ENCODE measurements around the gene A1BG.

DNA sequence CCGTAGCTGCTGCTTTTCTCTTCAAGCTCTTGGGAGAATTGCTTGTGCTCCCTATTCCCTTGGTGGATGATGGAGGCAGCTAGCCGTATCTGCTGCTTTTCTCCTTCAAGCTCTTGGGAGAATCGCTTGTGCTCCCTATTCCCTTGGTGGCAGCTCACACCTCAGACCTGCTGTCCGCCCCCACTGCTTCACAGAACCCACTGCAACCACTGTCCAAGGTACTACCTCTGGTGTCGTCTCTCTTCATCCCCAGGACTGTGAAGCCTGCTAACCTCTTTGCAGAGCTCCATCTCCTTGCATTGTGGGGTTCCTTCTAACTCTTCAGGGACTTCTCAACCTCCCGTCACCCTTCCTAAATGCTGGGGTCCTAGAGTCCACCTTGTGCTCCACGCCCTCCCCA lies 52.7 kb downstream of the A1BG start:
- TF ChIP-seq EZH2phosphoT487 (IDR thresholded peaks at IDR 0.05; ENCODE audit: low read depth) = no peak
- TF ChIP-seq, protein P1, sequence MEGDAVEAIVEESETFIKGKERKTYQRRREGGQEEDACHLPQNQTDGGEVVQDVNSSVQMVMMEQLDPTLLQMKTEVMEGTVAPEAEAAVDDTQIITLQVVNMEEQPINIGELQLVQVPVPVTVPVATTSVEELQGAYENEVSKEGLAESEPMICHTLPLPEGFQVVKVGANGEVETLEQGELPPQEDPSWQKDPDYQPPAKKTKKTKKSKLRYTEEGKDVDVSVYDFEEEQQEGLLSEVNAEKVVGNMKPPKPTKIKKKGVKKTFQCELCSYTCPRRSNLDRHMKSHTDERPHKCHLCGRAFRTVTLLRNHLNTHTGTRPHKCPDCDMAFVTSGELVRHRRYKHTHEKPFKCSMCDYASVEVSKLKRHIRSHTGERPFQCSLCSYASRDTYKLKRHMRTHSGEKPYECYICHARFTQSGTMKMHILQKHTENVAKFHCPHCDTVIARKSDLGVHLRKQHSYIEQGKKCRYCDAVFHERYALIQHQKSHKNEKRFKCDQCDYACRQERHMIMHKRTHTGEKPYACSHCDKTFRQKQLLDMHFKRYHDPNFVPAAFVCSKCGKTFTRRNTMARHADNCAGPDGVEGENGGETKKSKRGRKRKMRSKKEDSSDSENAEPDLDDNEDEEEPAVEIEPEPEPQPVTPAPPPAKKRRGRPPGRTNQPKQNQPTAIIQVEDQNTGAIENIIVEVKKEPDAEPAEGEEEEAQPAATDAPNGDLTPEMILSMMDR (IDR thresholded peaks at IDR 0.05; ENCODE audit: low read depth, low read length) = no peak

Data from OCI-LY3 (cell line).